HG02852 (cell line): ENCODE data around the gene POU2F1.
"Not testable (repeated sequence)": the region's sequence is repeated elsewhere in the genome, so short reads cannot be mapped to it uniquely, and the experiment has no call there.

ENCODE experiments used
- ATAC-seq: cut with Tn5 transposase; IDR thresholded peaks from one replicate; pipeline ENCODE4 v1.9.1; 2021; ENCODE audit warnings: mild to moderate bottlenecking, moderate library complexity; ENCODE audit not compliant: unreplicated experiment

The POU2F1 gene

GRCh38 chr1:167305059-167305705, 84.5 kb downstream of the POU2F1 start:
- ATAC-seq, result no peak

DNA sequence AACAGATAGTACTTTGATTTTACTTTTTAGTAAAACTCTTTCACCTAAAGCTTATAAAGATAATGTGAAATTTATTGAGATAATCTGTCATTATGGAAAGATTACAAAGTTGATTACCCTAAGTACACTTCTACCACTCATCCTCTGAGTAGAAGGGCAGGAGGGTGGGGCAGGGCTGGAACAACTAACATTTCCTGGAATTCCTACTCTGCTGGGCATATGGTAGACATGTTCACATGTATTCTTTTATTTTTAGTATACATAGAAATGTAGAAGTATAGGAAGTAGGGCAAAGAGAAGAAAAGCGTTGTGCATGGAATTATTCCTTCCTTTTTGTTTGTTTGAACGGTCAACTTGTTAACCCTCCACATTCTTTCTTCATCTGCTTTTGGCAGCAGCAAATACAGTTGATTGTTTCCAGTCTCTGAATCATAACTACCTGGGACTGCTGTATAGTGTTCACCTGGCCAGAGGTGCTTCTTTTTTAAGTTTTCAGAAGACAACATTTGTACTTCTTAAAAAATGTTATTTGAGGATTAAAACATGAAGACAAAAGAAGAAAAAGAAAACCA, 85.1 kb downstream of the POU2F1 start:
- no peak for ATAC-seq

DNA sequence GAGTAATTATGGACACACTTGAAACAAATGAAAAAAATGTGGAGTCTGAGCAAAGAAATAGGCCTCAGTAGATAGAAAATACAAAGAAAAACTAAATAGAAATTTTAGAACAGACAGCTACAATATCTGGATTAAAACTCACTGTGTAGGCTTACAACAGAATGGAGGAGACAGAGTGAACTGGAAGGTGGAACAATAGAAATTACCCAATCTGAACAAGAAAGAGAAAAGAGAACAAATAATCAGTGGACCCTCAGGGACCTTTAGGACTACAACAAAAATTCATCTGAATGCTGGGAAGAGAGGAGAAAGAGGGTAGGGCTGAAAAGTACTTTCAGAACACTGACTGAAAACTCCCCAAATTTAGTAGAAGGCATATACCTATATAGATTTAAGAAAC, 90.0 kb downstream of the POU2F1 start:
- ATAC-seq, result no peak

GRCh38 chr1:167312871-167313270, 92.2 kb downstream of the POU2F1 start:
- ATAC-seq, result no peak

GRCh38 chr1:167314671-167315070, 94.0 kb downstream of the POU2F1 start:
- ATAC-seq, result no peak

DNA sequence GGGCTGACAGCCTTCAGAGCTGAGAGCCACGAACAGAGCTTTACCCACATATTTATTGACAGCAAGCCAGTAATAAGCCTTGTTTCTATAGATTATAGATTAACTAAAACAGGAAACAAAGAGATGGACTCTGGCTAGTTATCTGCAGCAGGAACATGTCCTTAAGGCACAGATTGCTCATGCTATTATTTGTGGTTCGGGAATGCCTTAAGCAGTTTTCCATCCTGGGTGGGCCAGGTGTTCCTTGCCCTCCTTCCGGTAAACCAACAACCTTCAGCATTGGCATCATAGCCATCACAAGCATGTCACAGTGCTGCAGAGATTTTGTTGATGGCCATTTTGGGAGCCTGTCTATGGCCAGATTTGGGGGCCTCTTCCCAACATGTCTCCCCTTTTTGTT, 96.8 kb downstream of the POU2F1 start:
- ATAC-seq, result no peak

DNA sequence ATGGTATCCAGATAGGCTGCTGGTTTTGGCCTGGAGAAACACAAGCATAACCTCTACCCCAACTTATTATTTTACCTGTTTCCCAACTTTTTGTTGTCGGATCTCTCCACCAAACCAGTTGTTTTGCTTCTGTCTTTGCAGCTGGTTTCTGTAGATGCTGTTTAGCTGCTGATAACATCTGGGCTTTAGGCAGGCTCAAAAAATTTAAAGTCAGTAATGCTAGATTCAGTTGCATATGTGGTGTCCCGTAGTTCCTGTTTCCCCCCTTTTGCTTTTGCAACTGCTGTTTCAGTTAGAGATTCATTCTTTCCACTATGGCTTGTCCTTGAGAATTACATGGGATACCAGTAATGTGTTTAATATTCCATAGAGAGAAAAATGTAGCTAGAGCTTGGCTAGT, 98.5 kb downstream of the POU2F1 start:
- not testable (repeated sequence) for ATAC-seq

DNA sequence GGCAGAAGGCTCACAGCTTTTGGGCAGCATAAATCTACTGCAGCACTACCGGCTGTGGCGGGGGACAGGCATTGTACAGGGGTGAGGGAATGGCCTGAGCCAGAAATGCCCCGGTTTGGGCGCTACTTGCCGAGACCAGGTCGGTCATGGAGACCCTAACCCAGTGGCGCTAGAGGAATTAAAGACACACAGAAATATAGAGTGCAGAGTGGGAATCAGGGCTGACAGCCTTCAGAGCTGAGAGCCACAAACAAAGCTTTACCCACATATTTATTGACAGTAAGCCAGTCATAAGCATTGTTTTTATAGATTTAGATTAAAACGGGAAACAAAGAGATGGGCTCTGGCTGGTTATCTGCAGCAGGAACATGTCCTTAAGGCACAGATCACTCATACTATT, 101.8 kb downstream of the POU2F1 start:
- no peak for ATAC-seq

DNA sequence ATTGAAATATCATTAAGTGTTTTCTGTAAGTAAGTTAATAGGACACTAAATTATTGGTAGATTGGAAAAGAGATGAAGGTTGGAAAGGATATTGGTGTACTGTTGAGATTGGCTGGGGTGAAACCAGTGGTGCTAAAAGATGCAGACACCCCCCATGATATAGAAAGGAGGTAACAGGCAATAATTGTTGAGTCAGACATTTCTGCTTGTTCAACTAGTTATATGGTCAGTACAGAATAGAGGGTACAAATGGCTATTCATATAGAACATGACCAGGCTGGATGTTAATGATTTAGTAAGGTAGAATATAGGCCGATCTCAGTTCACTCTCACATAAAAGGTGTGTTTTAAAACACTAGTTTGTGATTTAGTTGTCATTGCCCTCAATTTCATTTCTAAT, 104.5 kb downstream of the POU2F1 start:
- no peak for ATAC-seq

DNA sequence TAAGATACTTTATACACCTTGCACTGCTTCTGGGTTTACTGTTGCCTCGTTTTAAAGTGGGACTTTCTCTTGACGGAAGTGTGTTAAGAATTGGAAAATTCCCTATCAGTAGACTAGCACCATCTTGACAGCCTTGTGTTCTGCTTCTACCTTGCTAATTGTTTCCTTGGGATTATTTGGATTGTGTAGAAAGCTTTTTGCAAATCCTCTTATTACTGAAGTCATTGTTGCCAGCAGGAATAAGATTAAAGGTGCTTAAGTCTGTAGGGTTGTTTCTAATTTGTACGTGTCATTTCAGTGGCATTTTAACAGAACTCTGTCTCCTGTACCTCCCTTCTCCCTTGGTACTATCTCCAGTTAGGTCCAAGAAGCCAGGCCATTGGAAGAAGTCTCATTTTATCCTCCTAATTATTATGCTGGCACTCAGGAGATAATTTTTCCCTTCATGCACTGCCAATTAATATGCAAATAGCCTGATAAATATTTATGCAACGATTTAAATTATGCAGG, 107.7 kb downstream of the POU2F1 start:
- ATAC-seq, result no peak

GRCh38 chr1:167328816-167329483, 108.3 kb downstream of the POU2F1 start:
- ATAC-seq, result peak; percentile 73

DNA sequence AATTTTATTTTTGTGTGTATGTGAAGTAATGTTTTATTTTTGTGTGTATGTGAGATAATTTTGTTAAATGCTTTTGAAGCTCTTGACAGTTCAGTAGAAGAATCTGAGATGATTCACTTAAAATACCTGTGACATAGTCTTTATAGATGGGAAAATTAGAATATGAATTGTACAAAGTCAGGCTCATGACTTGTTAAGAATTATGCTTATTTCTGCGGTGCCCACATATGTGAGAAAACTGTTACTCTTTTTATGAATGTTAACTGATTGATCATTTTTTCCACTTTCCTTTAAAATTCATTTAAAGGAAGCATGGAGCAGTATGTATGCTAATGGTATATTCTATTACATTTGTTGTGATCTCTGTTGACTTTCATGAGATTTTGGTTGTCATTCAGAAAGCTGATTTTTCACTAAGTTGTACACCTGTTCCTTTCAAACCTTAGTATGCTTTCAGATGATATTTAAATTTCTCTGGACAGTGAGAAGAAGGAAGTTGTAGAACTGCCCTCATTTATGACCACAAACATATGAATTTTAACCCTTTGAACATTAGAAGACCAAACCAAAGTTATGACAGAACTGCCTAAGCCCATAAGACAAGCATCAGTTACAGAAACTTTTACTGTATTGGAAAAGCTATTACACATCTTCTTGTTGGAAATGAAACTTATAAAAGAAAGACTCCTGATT, 110.1 kb downstream of the POU2F1 start:
- ATAC-seq, result peak; percentile 32

GRCh38 chr1:167331650-167332049, 111.0 kb downstream of the POU2F1 start:
- no peak for ATAC-seq

DNA sequence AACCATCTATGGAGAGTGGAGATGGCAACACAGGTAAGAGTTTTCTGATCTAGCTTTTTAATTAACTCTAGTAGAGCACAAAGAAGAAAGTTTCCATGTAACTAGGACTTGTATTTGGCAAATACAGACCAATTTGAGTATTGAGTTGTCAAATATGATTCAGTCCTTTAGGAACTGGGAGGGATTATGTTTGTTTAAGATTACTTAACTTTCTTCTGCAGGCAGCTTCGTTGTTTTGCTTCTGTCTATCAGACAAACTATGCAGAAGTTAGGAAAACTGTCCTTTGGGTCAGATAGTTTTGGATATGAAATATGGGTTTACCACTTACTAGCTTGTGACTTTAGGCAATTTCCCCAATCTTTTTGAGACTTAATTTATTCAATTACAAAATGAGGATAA, 111.8 kb downstream of the POU2F1 start:
- ATAC-seq, result no peak

GRCh38 chr1:167333124-167333523, 112.4 kb downstream of the POU2F1 start:
- no peak for ATAC-seq

DNA sequence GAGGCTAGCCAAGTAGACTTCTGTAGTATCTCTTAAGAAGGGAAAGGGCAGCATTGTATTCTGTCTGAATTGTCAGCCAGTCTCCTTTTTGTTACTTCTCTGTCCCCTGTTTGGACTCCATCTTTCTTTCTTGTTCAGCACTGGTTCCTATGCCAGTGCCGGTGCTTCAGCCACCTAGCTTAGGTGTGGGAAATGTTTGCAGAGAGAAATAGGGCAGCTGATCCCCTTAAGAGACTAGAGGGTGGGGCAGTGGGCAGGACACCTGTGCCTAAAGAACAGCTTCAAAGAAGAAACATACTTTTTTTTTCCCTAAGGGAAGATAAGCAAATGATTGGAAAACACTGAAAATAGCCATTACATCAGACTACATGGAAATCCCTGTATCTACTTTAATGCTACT, 113.0 kb downstream of the POU2F1 start:
- no peak for ATAC-seq

- ATAC-seq, result no peak
These were observed 118.7 kb downstream of the POU2F1 start for GRCh38 chr1:167339405-167339804.

GRCh38 chr1:167342846-167343245, 122.2 kb downstream of the POU2F1 start:
- peak; percentile 66 for ATAC-seq

DNA sequence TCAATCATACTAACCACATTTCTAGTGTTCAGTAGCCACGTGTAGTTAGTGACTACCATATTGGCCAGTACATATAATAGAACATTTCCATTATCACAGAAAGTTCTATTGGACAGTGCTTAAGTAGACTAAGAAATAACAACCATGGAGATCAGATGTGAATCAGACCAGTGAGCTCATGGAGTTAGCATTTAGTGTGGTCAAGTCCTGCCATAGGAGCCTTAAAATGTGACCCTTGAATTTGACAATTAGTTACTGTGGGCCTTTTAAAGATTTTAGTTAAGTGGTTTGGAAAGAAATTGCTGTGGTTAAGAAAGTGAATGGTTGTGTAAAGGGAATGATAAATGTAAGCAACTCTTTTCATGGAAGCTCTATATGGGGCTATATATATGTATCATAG, 123.4 kb downstream of the POU2F1 start:
- ATAC-seq, result no peak

GRCh38 chr1:167344615-167345385, 124.1 kb downstream of the POU2F1 start:
- no peak for ATAC-seq

DNA sequence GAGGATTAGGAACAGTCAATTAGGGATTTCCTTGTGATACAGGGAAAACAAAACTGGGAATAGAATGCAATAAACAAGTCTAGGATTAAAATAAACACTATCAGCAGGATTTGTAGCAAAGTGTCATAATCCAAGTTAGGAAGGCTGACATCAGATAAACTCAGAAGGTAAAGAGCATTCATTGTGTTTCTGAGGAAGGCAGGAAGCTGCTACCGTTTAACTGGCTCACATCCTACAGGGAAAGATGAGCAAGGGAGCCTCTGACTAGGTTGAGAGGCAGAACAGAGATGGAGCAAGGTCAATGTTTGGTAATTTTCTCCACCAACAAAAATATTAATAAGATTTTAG, 124.7 kb downstream of the POU2F1 start:
- ATAC-seq, result no peak
